Measurements from ENCODE around the gene LDLRAD4.

LDLRAD4 gene

DNA sequence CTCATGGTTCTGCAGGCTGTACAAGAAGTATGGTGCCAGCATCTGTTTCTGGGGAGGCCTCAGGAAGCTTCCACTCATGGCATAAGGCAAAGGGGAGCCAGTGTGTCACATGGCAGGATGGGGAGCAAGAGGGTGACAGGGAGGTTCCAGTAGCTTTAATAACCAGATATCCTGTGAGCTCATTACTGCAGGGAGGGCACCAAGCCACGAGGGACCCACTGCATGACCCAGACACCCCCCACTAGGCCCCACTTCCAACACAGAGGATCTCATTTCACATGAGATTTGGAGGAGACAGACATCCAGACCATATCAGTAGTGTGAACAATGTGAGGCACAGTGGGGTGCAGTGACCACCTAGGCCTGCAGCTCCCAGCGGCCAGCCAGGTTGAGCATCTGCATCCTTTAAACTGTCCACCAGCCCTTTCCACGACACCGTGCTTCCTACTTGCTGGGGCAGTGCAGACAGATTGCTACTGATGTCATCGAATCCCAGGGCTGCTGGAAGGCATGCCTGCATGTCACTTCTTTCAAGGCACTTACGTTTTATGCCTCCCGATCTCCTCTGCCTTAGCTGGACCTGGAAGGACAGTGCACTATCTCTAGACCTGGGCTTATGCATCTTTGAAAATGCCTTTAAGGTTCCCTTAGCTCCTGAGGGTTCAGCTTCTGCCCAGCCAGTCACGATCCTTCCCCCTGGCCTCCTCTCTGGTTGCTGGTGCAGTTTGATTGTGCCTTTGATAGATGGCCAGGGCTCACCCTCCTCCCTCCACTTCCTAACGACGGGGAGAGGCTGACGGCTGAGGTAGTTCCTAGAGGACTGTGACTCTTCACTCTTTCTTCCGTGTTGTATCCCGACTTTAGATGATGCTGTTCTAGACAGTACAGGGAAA, 333.5 kb downstream of the LDLRAD4 start:
- TF ChIP-seq, protein P1, sequence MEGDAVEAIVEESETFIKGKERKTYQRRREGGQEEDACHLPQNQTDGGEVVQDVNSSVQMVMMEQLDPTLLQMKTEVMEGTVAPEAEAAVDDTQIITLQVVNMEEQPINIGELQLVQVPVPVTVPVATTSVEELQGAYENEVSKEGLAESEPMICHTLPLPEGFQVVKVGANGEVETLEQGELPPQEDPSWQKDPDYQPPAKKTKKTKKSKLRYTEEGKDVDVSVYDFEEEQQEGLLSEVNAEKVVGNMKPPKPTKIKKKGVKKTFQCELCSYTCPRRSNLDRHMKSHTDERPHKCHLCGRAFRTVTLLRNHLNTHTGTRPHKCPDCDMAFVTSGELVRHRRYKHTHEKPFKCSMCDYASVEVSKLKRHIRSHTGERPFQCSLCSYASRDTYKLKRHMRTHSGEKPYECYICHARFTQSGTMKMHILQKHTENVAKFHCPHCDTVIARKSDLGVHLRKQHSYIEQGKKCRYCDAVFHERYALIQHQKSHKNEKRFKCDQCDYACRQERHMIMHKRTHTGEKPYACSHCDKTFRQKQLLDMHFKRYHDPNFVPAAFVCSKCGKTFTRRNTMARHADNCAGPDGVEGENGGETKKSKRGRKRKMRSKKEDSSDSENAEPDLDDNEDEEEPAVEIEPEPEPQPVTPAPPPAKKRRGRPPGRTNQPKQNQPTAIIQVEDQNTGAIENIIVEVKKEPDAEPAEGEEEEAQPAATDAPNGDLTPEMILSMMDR (IDR thresholded peaks at IDR 0.05) = no peak

DNA sequence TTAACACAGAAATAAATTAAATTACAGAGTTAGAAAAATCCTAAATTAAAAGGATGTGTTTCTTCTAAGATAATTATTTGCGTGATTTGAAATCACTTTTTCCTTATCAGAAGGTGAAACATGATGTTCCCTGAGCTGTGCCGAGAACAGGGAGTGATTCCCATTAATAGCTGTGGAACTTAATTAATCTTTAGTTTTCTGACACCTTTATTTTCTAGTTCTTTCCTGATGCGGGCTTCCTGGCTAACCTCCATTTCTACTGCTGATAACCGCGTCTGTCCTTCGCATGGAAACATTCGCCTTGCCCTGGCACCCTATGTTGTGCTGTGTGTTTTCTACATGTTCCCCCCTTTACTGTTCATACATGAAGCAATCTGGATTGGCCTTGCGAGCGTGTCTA, 334.9 kb downstream of the LDLRAD4 start:
- TF ChIP-seq, protein P1 (IDR thresholded peaks at IDR 0.05) = no peak

DNA sequence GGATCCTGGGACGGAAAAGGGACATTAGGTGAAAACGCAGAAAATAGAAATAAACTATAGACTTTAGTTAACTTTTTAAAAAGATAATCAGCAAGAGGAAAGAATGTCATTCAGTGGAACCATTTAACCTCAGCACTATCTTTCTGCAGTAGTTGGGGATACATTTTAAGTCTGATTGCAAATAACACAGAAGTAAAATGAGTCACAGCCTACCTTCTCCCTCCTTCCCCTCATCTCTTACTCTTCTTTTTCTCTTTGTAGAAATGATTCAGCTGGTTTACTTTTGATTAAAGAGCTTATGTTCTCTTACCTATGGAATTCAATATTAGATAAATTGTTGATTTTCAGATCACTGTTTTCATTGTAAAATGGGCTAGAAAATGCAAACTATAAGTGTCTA, 336.6 kb downstream of the LDLRAD4 start:
- TF ChIP-seq, protein P1 (IDR thresholded peaks at IDR 0.05) = no peak

DNA sequence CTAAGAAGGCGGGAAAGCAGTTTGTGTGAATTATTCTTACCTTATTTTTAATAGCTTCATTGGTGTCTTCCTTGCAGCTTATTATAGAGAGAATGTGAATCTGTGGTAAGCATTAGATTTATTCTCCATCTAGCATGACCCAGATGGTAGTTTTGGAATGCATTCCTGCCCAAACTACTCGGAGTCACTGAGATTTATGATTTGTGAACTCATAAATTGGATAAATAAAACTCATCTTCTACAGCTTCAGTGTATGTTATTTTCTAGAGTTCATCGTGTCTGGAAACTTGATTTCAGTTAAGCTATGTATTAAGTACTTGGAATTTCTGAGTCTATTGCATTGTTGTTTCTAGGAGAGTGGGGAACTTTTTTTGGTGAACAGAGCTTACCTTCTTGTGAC, 337.3 kb downstream of the LDLRAD4 start:
- TF ChIP-seq, protein P1 (IDR thresholded peaks at IDR 0.05) = no peak

DNA sequence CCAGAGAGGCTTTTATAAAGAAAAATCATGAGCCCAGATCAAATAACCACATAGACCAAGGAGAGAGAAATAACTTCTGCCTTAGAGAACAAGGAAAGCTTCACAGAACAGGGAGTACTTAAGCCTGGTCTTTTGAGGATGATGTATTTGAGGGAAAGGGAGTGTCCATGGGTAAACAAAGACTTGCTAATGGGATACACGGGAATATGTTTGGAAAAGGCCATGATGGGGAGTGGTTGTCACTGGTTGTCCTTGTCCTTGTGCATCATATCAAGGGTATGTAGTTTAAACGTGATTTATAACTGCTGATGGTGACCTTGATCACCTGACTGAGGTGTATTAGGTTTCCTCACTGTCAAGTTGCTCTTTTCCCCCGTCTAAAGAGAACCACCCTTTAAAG, 337.9 kb downstream of the LDLRAD4 start:
- TF ChIP-seq, protein P1 (IDR thresholded peaks at IDR 0.05) = no peak

DNA sequence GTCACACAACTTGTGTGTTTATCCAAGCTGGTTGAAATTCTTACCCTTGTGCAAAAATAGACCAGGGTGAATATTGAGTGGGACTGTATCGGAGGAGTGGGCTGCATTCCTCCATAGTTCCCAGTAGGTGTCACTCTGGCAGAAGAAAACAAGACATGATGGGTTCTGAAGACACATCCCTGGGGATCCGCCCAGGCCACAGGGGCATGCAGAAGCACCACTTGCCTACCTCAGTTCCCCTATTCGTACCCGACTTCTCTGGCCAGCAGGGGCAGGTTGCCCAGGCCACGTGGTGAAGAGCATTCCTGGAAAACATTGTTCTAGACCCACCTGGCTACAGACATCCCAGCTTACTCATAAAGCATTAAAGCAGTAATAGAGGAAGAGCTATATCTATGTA, 339.6 kb downstream of the LDLRAD4 start:
- TF ChIP-seq, protein P1 (IDR thresholded peaks at IDR 0.05) = peak; percentile 85

DNA sequence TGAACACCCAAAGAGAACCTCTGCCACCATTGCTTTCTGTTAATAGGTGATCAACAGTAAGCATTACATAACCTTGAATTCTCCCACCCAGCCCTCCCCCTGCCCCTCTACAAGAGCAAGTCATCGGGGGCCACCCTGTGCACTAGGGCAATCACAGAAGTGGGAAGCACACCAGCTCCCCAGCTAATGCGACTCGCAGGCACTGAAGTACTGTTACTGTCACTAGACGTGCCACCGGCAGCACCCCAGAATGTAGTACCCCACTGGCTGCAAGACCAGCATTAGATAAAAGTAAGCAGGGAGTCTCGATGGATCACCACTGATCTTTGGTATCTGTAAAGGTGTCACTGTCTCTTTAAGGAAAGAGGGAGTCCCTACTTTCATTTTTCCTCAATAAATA, 340.2 kb downstream of the LDLRAD4 start:
- TF ChIP-seq, protein P1 (IDR thresholded peaks at IDR 0.05) = no peak
